Esophagus squamous epithelium (tissue), 4 donors: ENCODE measurements around the gene SUSD1.

Source experiments
- CTCF ChIP-seq, 6 experiments: fragments of 450-650 bp in 4 of 6; fragments of 200-600 bp in 2 of 6; sonication (generic) in 2 of 6; IDR thresholded peaks; one replicate each; pipeline ENCODE4 v1.5.1; 2016 to 2019; ENCODE audit warnings: antibody characterized with exemption in 6 of 6, mild to moderate bottlenecking in 4 of 6, moderate library complexity in 4 of 6
- POLR2A ChIP-seq, 4 donors: fragments of 450-650 bp; IDR thresholded peaks; one replicate each; pipeline ENCODE4 v1.6.1; 2017; ENCODE audit warnings: antibody characterized with exemption in 4 of 4, mild to moderate bottlenecking in 4 of 4, moderate library complexity in 3 of 4

- no peak for TF ChIP-seq CTCF (IDR thresholded peaks at IDR 0.05)
- TF ChIP-seq POLR2A (IDR thresholded peaks at IDR 0.05): no peak
Measured at GRCh38 chr9:112144807-112145206, 30.3 kb downstream of the SUSD1 start.
